Glutamatergic neuron (in vitro differentiated cells): Measurements from ENCODE around the gene ARHGEF2. TPM values are rescaled to one million over a fixed set of nuclear protein-coding genes. Genes with fewer than 3 reads are reported as not detected.

ENCODE experiments used
- DNase-seq: peaks from one replicate; pipeline ENCODE4 v3.0.0; 2022
- H3K27ac Mint-ChIP-seq: one replicate; pipeline ENCODE4 v1.8.0; 2020; ENCODE audit warnings: mild to moderate bottlenecking, mixed read lengths, inconsistent platforms; ENCODE audit not compliant: unreplicated experiment
- H3K27me3 Mint-ChIP-seq: one replicate; pipeline ENCODE4 v1.8.0; 2020; ENCODE audit warnings: mild to moderate bottlenecking, moderate library complexity, mixed read lengths, inconsistent platforms; ENCODE audit not compliant: unreplicated experiment
- H3K36me3 Mint-ChIP-seq: one replicate; pipeline ENCODE4 v1.8.0; 2020; ENCODE audit warnings: mild to moderate bottlenecking, mixed read lengths, inconsistent platforms; ENCODE audit not compliant: unreplicated experiment
- H3K4me1 Mint-ChIP-seq: one replicate; pipeline ENCODE4 v1.8.0; 2020; ENCODE audit warnings: mild to moderate bottlenecking, low read depth, mixed read lengths, inconsistent platforms; ENCODE audit not compliant: unreplicated experiment
- H3K4me3 Mint-ChIP-seq: one replicate; pipeline ENCODE4 v1.8.0; 2020; ENCODE audit warnings: mild to moderate bottlenecking, mixed read lengths, inconsistent platforms; ENCODE audit not compliant: unreplicated experiment
- H3K9me3 Mint-ChIP-seq: one replicate; pipeline ENCODE4 v1.8.0; 2020; ENCODE audit warnings: mild to moderate bottlenecking, moderate library complexity, mixed read lengths, inconsistent platforms; ENCODE audit not compliant: unreplicated experiment
- CTCF ChIP-seq: fragments of 200-600 bp; sonication (generic); IDR thresholded peaks from one replicate; pipeline ENCODE4 v1.5.0; 2021; ENCODE audit not compliant: partially characterized antibody, unreplicated experiment
- total RNA-seq: library from RNA; stranded (reverse); fragmentation: NEBNext Ultra II Directional; extraction: Animal tissue kit (Norgen Biotek cat#: 25700); gene quantifications from one replicate; pipeline ENCODE4 v1.2.1, GENCODE V29; 2021; ENCODE audit not compliant: unreplicated experiment

The ARHGEF2 gene
- total RNA-seq, 1 donor from 2014 or later: 222 TPM

DNA sequence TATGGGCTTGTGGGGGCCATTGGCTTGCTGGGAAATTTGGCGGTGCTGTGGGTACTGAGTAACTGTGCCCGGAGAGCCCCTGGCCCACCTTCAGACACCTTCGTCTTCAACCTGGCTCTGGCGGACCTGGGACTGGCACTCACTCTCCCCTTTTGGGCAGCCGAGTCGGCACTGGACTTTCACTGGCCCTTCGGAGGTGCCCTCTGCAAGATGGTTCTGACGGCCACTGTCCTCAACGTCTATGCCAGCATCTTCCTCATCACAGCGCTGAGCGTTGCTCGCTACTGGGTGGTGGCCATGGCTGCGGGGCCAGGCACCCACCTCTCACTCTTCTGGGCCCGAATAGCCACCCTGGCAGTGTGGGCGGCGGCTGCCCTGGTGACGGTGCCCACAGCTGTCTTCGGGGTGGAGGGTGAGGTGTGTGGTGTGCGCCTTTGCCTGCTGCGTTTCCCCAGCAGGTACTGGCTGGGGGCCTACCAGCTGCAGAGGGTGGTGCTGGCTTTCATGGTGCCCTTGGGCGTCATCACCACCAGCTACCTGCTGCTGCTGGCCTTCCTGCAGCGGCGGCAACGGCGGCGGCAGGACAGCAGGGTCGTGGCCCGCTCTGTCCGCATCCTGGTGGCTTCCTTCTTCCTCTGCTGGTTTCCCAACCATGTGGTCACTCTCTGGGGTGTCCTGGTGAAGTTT is 36.4 kb downstream of the ARHGEF2 start:
- peaks cover 2% of the 10 kb centered on the region for H3K9me3 Mint-ChIP-seq
- no peak for DNase-seq
- no peak overlapping the region for H3K27ac Mint-ChIP-seq
- H3K27me3 Mint-ChIP-seq: peaks cover 4% of the 10 kb centered on the region
- no peak for TF ChIP-seq CTCF
- no peak overlapping the region for H3K4me3 Mint-ChIP-seq
- peaks cover 1% of the 10 kb centered on the region for H3K4me1 Mint-ChIP-seq
- H3K36me3 Mint-ChIP-seq: no peaks in the 10 kb centered on the region

DNA sequence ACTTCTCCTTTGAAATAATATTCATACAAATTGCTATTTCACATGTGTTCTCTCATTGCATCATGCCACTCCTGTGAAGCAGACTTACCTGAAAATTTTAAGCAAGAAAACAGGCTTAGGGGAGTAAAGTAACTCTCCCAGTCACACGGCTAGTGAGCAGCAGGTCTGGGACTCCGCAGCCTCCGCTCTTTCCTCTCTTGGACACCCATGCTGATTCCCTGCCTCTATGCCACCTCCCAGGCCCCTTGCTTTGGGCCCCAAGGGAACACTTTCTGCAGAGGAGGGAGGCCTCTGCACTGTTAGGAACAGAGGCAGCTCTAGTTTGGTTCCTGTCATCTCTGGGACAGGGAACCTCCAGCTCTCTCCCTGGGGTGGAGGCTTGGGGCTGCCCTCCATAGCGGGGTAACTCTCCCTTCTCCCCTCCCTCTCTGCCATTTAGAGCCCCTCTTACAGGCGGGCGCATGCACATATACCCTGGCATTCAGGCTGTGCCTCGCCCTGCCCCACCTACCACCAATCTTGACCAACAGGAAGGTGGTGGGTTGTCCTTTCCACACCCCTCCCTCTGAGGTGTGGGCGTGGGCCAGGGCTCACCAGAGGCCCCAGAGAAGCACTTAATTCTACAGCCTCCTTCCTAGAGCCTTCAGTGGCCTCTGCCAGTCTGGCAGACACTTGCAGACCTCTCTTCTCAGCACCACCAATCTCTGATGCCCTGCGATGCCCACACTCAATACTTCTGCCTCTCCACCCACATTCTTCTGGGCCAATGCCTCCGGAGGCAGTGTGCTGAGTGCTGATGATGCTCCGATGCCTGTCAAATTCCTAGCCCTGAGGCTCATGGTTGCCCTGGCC is 37.1 kb downstream of the ARHGEF2 start, which contains the start of gene RXFP4:
Gene RXFP4, plus strand, starts transcription at position 646 of the 852 bp plus-strand sequence. Its CDS starts 72 bp downstream, at position 718.
- H3K36me3 Mint-ChIP-seq: no peaks in the 10 kb centered on the region
- H3K9me3 Mint-ChIP-seq: peaks cover 2% of the 10 kb centered on the region
- H3K4me1 Mint-ChIP-seq: peaks cover 1% of the 10 kb centered on the region
- H3K27me3 Mint-ChIP-seq: peaks cover 4% of the 10 kb centered on the region
- H3K4me3 Mint-ChIP-seq: no peak within 1 kb of the TSS
- DNase-seq: no peak
- no peak within 1 kb of the TSS for H3K27ac Mint-ChIP-seq
- TF ChIP-seq CTCF: no peak

DNA sequence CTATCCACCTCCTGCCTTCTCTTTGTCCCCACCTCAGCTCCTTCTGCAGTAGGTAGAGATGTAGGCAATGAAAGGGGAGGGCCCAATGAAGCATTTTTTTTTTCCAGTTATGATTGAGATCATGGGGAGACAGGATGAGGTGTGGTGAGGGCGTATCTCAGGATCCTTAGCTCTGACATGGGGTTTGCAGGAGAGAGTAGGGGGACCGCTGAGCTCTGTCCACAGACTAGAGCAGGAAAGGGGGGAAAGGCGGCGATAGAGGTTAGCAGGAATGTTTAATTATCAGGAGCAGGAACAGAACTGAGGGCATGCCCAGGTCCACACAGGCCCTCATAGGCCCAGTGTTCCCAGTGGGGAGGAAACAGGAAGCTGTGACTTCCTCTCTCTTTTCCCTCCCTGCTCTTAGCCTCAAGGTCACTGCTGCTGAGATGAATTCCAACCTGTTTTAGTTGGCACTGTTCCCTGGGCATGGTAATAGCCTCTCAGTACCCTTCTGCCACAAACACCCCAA is 37.8 kb downstream of the ARHGEF2 start:
- DNase-seq: no peak
- H3K36me3 Mint-ChIP-seq: no peaks in the 10 kb centered on the region
- H3K4me1 Mint-ChIP-seq: peaks cover 1% of the 10 kb centered on the region
- H3K9me3 Mint-ChIP-seq: peaks cover 2% of the 10 kb centered on the region
- peaks cover 4% of the 10 kb centered on the region for H3K27me3 Mint-ChIP-seq
- no peak for TF ChIP-seq CTCF
- H3K27ac Mint-ChIP-seq: no peak overlapping the region
- no peak overlapping the region for H3K4me3 Mint-ChIP-seq

- no peak for TF ChIP-seq CTCF
- peaks cover 4% of the 10 kb centered on the region for H3K27me3 Mint-ChIP-seq
- no peaks in the 10 kb centered on the region for H3K9me3 Mint-ChIP-seq
- H3K4me3 Mint-ChIP-seq: peak overlapping the region; percentile 18
- no peak overlapping the region for H3K27ac Mint-ChIP-seq
- DNase-seq: no peak
- peaks cover 1% of the 10 kb centered on the region for H3K4me1 Mint-ChIP-seq
- H3K36me3 Mint-ChIP-seq: no peaks in the 10 kb centered on the region
Observed at GRCh38 chr1:155938220-155938627, 40.1 kb downstream of the ARHGEF2 start.
